Gastroesophageal sphincter (tissue), 3 donors: ENCODE results near the gene RSRC1.

Experiments used
- CTCF ChIP-seq, 4 experiments: fragments of 200-600 bp in 2 of 4; fragments of 450-650 bp in 2 of 4; sonication (generic) in 1 of 4; IDR thresholded peaks; one replicate each; pipeline ENCODE4 v1.5.1; 2017 to 2019; ENCODE audit warnings: antibody characterized with exemption in 4 of 4, mild to moderate bottlenecking in 2 of 4, moderate library complexity in 2 of 4
- POLR2A ChIP-seq, 2 donors: fragments of 450-650 bp; IDR thresholded peaks; one replicate each; pipeline ENCODE4 v1.6.1; 2017; ENCODE audit warnings: antibody characterized with exemption in 2 of 2, mild to moderate bottlenecking in 2 of 2, moderate library complexity in 1 of 2

GRCh38 chr3:158470944-158471638 lies 361.2 kb downstream of the RSRC1 start:
- TF ChIP-seq CTCF (IDR thresholded peaks at IDR 0.05) (no peak), POLR2A (IDR thresholded peaks at IDR 0.05) (no peak)
